Neural cell (in vitro differentiated cells): ENCODE results near the gene EDAR. TPM values are rescaled to one million over a fixed set of nuclear protein-coding genes. Genes with fewer than 3 reads are reported as not detected.

Experiments used
- H2AFZ ChIP-seq: fragments of 200-600, 300-800 bp; sonication (generic), shearing (Covaris generic); 2 replicates; pipeline ENCODE4 v1.6.0; 2014; ENCODE audit warnings: low read depth, mild to moderate bottlenecking, antibody characterized with exemption, low read length, moderate library complexity
- H3F3A ChIP-seq: fragments of 200-600 bp; shearing (Covaris generic); 2 replicates; pipeline ENCODE4 v1.6.1; 2016; ENCODE audit warnings: mild to moderate bottlenecking, moderate library complexity, mixed read lengths, antibody characterized with exemption, low read length; ENCODE audit not compliant: insufficient read depth, poor library complexity, severe bottlenecking
- H3K27ac ChIP-seq: fragments of 200-600, 300-800 bp; sonication (generic), shearing (Covaris generic); 2 replicates; pipeline ENCODE4 v1.5.1; 2014; ENCODE audit warnings: mild to moderate bottlenecking, low read length, moderate library complexity
- H3K27me3 ChIP-seq: fragments of 300-800, 200-600 bp; sonication (generic), shearing (Covaris generic); 2 replicates; pipeline ENCODE4 v1.6.0; 2014; ENCODE audit warnings: mild to moderate bottlenecking, low read depth, low read length, moderate library complexity; ENCODE audit not compliant: insufficient read depth
- H3K36me3 ChIP-seq: fragments of 300-800, 200-600 bp; sonication (generic), shearing (Covaris generic); 2 replicates; pipeline ENCODE4 v1.5.1; 2014; ENCODE audit warnings: mild to moderate bottlenecking, antibody characterized with exemption, low read length, moderate library complexity; ENCODE audit not compliant: insufficient read depth
- H3K4me2 ChIP-seq: fragments of 300-800, 200-600 bp; sonication (generic), shearing (Covaris generic); 2 replicates; pipeline ENCODE4 v1.6.0; 2014; ENCODE audit warnings: mild to moderate bottlenecking, low read length
- H3K4me3 ChIP-seq: fragments of 300-800, 200-600 bp; sonication (generic), shearing (Covaris generic); 2 replicates; pipeline ENCODE4 v1.5.1; 2014; ENCODE audit warnings: mild to moderate bottlenecking, low read length, moderate library complexity
- H3K79me2 ChIP-seq: fragments of 200-600 bp; shearing (Covaris generic); replicated peaks from 2 replicates; pipeline ENCODE4 v1.6.0; 2014; ENCODE audit warnings: mild to moderate bottlenecking, low read length, moderate library complexity; ENCODE audit not compliant: insufficient read depth
- H3K9ac ChIP-seq: fragments of 300-800, 200-600 bp; sonication (generic), shearing (Covaris generic); 2 replicates; pipeline ENCODE4 v1.6.1; 2016; ENCODE audit warnings: mild to moderate bottlenecking, low read length, mixed read lengths
- H3K9me2 ChIP-seq: fragments of 200-600 bp; shearing (Covaris generic); 2 replicates; pipeline ENCODE4 v1.6.1; 2016; ENCODE audit warnings: mild to moderate bottlenecking, low read length, mixed read lengths; ENCODE audit not compliant: insufficient read depth
- H3K9me3 ChIP-seq: fragments of 200-600, 300-800 bp; sonication (generic), shearing (Covaris generic); 2 replicates; pipeline ENCODE4 v1.6.1; 2016; ENCODE audit warnings: mild to moderate bottlenecking, mixed run types, low read length, moderate library complexity, mixed read lengths
- H4K20me1 ChIP-seq: fragments of 200-600 bp; shearing (Covaris generic); 2 replicates; pipeline ENCODE4 v1.6.1; 2016; ENCODE audit warnings: mild to moderate bottlenecking, mixed run types; ENCODE audit not compliant: insufficient read depth
- EP300 ChIP-seq: fragments of 450-650 bp; conservative IDR thresholded peaks from 2 replicates; pipeline ENCODE4 v1.6.1; 2014; ENCODE audit warnings: antibody characterized with exemption, mild to moderate bottlenecking, moderate library complexity; ENCODE audit not compliant: poor library complexity, severe bottlenecking
- EZH2 ChIP-seq: fragments of 200-600, 300-800 bp; shearing (Covaris generic), sonication (generic); IDR thresholded peaks from 2 replicates; pipeline ENCODE4 v1.6.1; 2014; ENCODE audit warnings: antibody characterized with exemption, low read length, borderline replicate concordance, mild to moderate bottlenecking; ENCODE audit not compliant: insufficient read depth, poor library complexity, severe bottlenecking
- MXI1 ChIP-seq: fragments of 450-650 bp; conservative IDR thresholded peaks from 2 replicates; pipeline ENCODE4 v1.6.1; 2014; ENCODE audit warnings: antibody characterized with exemption, mild to moderate bottlenecking; ENCODE audit not compliant: poor library complexity, severe bottlenecking
- POLR2AphosphoS5 ChIP-seq: IDR thresholded peaks from 2 replicates; pipeline ENCODE4 v1.6.1; 2012
- RAD21 ChIP-seq: fragments of 450-650 bp; conservative IDR thresholded peaks from 2 replicates; pipeline ENCODE4 v1.6.1; 2014; ENCODE audit warnings: antibody characterized with exemption, mild to moderate bottlenecking, moderate library complexity
- SMC3 ChIP-seq: fragments of 450-650 bp; conservative IDR thresholded peaks from 2 replicates; pipeline ENCODE4 v1.6.1; 2014; ENCODE audit warnings: antibody characterized with exemption, mild to moderate bottlenecking, moderate library complexity; ENCODE audit not compliant: poor library complexity
- TAF1 ChIP-seq: IDR thresholded peaks from 2 replicates; pipeline ENCODE4 v1.6.1; 2012; ENCODE audit warnings: low read depth
- polyA plus RNA-seq: library from polyadenylated mRNA; depleted of rRNA; stranded (reverse); fragments of >200 nt; gene quantifications from 2 replicates; pipeline ENCODE4 v1.2.3, GENCODE V29; 2014
- TF ChIP-seq, protein P1 (sequence below): IDR thresholded peaks from 2 replicates; pipeline ENCODE4 v1.6.1; 2012; ENCODE audit warnings: borderline replicate concordance
- TF ChIP-seq, protein P2 (sequence below): fragments of 450-650 bp; IDR thresholded peaks from 2 replicates; pipeline ENCODE4 v1.5.1; 2014; ENCODE audit warnings: antibody characterized with exemption, mild to moderate bottlenecking, moderate library complexity; ENCODE audit not compliant: poor library complexity, severe bottlenecking

Gene EDAR
- polyA plus RNA-seq, 1 donor from 2014 or later: not detected

DNA sequence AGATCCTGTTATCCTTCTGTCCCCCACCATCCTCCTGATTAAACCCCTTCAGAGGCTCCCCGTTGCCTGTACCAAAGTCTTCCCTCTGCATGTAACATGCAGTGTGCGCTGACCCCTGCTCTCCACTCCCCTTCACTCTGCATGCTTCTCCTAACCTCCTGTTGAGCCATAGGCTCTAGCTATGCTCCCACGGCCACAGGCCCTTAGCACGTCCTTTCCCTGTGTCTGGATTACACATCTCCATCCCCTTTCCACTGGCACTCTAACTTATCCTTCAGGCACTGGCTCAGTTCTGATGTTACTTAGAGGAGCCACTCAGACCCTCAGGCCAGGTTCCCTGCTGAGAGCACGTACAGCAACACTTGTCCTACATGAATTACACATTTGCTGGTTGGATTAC lies 29.4 kb upstream of the EDAR start:
- H3K9me3 ChIP-seq: no peaks in the 10 kb centered on the region
- H3K4me2 ChIP-seq: no peak overlapping the region
- H3K79me2 ChIP-seq: no peaks in the 10 kb centered on the region
- no peak overlapping the region for H3K27ac ChIP-seq
- H3K36me3 ChIP-seq: no peaks in the 10 kb centered on the region
- H3F3A ChIP-seq: no peaks in the 10 kb centered on the region
- no peak overlapping the region for H3K4me3 ChIP-seq
- no peak overlapping the region for H2AFZ ChIP-seq
- H3K9me2 ChIP-seq: no peaks in the 10 kb centered on the region
- no peak for TF ChIP-seq SMC3
- TF ChIP-seq RAD21: no peak
- TF ChIP-seq EZH2: no peak
- no peak for TF ChIP-seq EP300
- TF ChIP-seq MXI1: no peak
- TF ChIP-seq, protein P1, sequence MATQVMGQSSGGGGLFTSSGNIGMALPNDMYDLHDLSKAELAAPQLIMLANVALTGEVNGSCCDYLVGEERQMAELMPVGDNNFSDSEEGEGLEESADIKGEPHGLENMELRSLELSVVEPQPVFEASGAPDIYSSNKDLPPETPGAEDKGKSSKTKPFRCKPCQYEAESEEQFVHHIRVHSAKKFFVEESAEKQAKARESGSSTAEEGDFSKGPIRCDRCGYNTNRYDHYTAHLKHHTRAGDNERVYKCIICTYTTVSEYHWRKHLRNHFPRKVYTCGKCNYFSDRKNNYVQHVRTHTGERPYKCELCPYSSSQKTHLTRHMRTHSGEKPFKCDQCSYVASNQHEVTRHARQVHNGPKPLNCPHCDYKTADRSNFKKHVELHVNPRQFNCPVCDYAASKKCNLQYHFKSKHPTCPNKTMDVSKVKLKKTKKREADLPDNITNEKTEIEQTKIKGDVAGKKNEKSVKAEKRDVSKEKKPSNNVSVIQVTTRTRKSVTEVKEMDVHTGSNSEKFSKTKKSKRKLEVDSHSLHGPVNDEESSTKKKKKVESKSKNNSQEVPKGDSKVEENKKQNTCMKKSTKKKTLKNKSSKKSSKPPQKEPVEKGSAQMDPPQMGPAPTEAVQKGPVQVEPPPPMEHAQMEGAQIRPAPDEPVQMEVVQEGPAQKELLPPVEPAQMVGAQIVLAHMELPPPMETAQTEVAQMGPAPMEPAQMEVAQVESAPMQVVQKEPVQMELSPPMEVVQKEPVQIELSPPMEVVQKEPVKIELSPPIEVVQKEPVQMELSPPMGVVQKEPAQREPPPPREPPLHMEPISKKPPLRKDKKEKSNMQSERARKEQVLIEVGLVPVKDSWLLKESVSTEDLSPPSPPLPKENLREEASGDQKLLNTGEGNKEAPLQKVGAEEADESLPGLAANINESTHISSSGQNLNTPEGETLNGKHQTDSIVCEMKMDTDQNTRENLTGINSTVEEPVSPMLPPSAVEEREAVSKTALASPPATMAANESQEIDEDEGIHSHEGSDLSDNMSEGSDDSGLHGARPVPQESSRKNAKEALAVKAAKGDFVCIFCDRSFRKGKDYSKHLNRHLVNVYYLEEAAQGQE: no peak
- TF ChIP-seq POLR2AphosphoS5: no peak
- no peak for TF ChIP-seq TAF1
- TF ChIP-seq, protein P2, sequence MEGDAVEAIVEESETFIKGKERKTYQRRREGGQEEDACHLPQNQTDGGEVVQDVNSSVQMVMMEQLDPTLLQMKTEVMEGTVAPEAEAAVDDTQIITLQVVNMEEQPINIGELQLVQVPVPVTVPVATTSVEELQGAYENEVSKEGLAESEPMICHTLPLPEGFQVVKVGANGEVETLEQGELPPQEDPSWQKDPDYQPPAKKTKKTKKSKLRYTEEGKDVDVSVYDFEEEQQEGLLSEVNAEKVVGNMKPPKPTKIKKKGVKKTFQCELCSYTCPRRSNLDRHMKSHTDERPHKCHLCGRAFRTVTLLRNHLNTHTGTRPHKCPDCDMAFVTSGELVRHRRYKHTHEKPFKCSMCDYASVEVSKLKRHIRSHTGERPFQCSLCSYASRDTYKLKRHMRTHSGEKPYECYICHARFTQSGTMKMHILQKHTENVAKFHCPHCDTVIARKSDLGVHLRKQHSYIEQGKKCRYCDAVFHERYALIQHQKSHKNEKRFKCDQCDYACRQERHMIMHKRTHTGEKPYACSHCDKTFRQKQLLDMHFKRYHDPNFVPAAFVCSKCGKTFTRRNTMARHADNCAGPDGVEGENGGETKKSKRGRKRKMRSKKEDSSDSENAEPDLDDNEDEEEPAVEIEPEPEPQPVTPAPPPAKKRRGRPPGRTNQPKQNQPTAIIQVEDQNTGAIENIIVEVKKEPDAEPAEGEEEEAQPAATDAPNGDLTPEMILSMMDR: no peak
- no peak overlapping the region for H3K9ac ChIP-seq
- H4K20me1 ChIP-seq: no peaks in the 10 kb centered on the region
- no peaks in the 10 kb centered on the region for H3K27me3 ChIP-seq

DNA sequence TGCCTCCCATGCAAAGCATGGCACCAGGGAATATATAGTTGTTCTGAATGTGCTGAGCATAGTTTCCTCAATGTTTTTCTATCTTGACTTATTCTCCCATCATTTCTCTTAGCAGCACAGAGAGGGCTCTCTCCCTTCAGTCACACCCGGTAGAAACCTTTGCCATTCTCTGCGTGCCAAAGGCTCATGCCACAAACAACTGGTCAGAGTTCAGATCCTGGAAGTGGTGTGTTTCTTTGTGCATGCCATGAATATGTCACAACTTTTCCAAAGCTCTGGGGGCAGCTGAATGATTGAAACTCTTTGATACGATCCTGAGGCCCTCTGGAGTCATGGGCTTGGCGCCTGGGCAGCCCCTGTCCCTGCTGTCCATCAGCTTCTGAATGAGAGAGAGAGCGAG lies 28.0 kb upstream of the EDAR start:
- Histone ChIP-seq H3K9me2 (no peaks in the 10 kb centered on the region), H3K9ac (no peak overlapping the region), H3K4me2 (no peak overlapping the region), H3K36me3 (no peaks in the 10 kb centered on the region), H3K79me2 (no peaks in the 10 kb centered on the region), H4K20me1 (no peaks in the 10 kb centered on the region), H3F3A (no peaks in the 10 kb centered on the region), H2AFZ (no peak overlapping the region), H3K4me3 (no peak overlapping the region), H3K9me3 (no peaks in the 10 kb centered on the region), H3K27me3 (no peaks in the 10 kb centered on the region), H3K27ac (no peak overlapping the region)
- TF ChIP-seq EZH2: no peak
- TF ChIP-seq, protein P2: no peak
